Heart right ventricle (tissue), 16 donors: ENCODE data around the gene DIP2A. TPM values are rescaled to one million over a fixed set of nuclear protein-coding genes. Genes with fewer than 3 reads are reported as not detected.

Source experiments
- ATAC-seq, 8 donors: fragments of 200-7000 bp; cut with Tn5 transposase; one replicate each; pipeline ENCODE4 v1.9.1; 2020; ENCODE audit warnings: mild to moderate bottlenecking in 8 of 8, moderate library complexity in 8 of 8, moderate number of reproducible peaks in 1 of 8
- DNase-seq, 2 donors: peaks; one replicate each; pipeline ENCODE4 v3.0.0-alpha.2; 2020
- H3K27ac ChIP-seq, 10 donors: fragments of 200-600 bp; sonication (generic) in 2 of 10; one replicate each; pipeline versions ENCODE4 v1.5.0 to v1.8.0; 2020 to 2022; ENCODE audit warnings: mild to moderate bottlenecking in 3 of 10
- H3K27me3 ChIP-seq, 7 donors: fragments of 200-600 bp; one replicate each; pipeline ENCODE4 v1.8.0; 2021 to 2022; ENCODE audit warnings: mild to moderate bottlenecking in 2 of 7
- H3K36me3 ChIP-seq, 9 donors: fragments of 200-600 bp; sonication (generic) in 1 of 9; one replicate each; pipeline versions ENCODE4 v1.5.0 to v1.8.0; 2020 to 2022; ENCODE audit warnings: mild to moderate bottlenecking in 2 of 9
- H3K4me1 ChIP-seq, 9 donors: fragments of 200-600 bp; sonication (generic) in 1 of 9; one replicate each; pipeline versions ENCODE4 v1.5.0 to v1.8.0; 2020 to 2022; ENCODE audit warnings: mild to moderate bottlenecking in 4 of 9
- H3K4me3 ChIP-seq, 10 donors: fragments of 200-600 bp; sonication (generic) in 2 of 10; one replicate each; pipeline versions ENCODE4 v1.5.0 to v1.8.0; 2020 to 2022; ENCODE audit warnings: mild to moderate bottlenecking in 7 of 10, moderate library complexity in 2 of 10
- H3K9me3 ChIP-seq, 11 donors: fragments of 200-600 bp in 10 of 11; sonication (generic) in 2 of 11; one replicate each; pipeline versions ENCODE4 v1.5.0 to v1.8.0; 2013 to 2022; ENCODE audit warnings: mild to moderate bottlenecking in 2 of 11, control low read depth in 1 of 11, moderate library complexity in 1 of 11
- CTCF ChIP-seq, 9 donors: fragments of 200-600 bp; sonication (generic) in 2 of 9; IDR thresholded peaks; one replicate each; pipeline versions ENCODE4 v1.5.0 to v1.8.0; 2021 to 2022; ENCODE audit warnings: antibody characterized with exemption in 9 of 9, mild to moderate bottlenecking in 5 of 9, moderate library complexity in 1 of 9
- WGBS, 2 donors: extraction: QIAGEN DNeasy Blood & Tissue Kit; methylation state at CpG; one replicate each; pipeline ENCODE4 v1.1.7; 2013; ENCODE audit warnings: inconsistent platforms in 1 of 2; 5-methylcytosine and 5-hydroxymethylcytosine counted together
- intact Hi-C, 10 donors: fragments of 100-400 bp; cut with DNase I; formaldehyde crosslinking; loops; one replicate each; pipeline versions ENCODE4 v1.11.1 to v1.14.2; 2022
- polyA plus RNA-seq, 2 donors: library from polyadenylated mRNA; stranded (reverse); fragments of 200-250 nt; gene quantifications; one replicate each; pipeline ENCODE4 v1.2.3, GENCODE V29; 2013
- total RNA-seq, 10 donors: library from RNA; stranded (reverse); fragmentation: NEBNext Ultra II Directional in 3 of 10; extraction: Animal tissue kit (Norgen Biotek cat#: 25700) in 3 of 10; gene quantifications; one replicate each; pipeline versions ENCODE4 v1.2.1 to v1.2.4, GENCODE V29; 2021 to 2023
- donor health status: Arrhythmogenic right ventricular cardiomyopathy.
- donor health status: ischemic (EF 13 %, LVEDD 7.1; RV severe dilation, severe dysfunction).
- donor health status: healthy with polysubstance abuse.
- donor health status: DM: no; HTN: yes; CAD: no.
- donor health status: DM: no; HTN: no; CAD: no.
- donor health status: ischemic (EF 25% LVEDD 6.9; RV normal size, moderate dysfunction).
- donor health status: ischemic (EF 25% LVEDD 5.7; RV mildly dilated, moderate dysfunction).
- donor health status: healthy.
- donor health status: DM: yes; HTN: yes; CAD: no.
- donor health status: Ischemic cardiomyopathy.
- donor health status: ischemic (EF 35%, LVEDD 5.7; RV mildly dilated, moderate dysfunction).
- donor health status: nonischemic (EF 11% LVEDD 7.7; RV severe dilation, severe dysfunction).
- donor health status: DM: yes; HTN: yes; CAD: no.
- donor health status: PGD.
- donor health status: ischemic (EF 29% LVEDD 5.4; RV normal size, mild dysfunction).
- donor health status: nonischemic (EF 23%, LVEDD 6.1; RV moderate dilation, normal function).

DIP2A gene
- total and polyA plus RNA-seq, 12 donors, result 9.4 to 45.2 (median 22.9) TPM

GRCh38 chr21:46471514-46471913 is 12.8 kb downstream of the DIP2A start:
- ATAC-seq (peak in 1 of 8 donors; percentile 34), DNase-seq (no peak)
- peaks cover 0 to 20% (median 0%) of the 10 kb centered on the region in 9 donors for H3K36me3 ChIP-seq
- intact Hi-C loops, result no loop called here
- peaks cover 0 to 39% (median 16%) of the 10 kb centered on the region in 9 donors for H3K4me1 ChIP-seq
- H3K27ac ChIP-seq, result peak overlapping the region in 3 of 10 donors; percentile 17 to 74 (median 23)
- 69 to 77% methylated on average over 1 of the region's 1 CpG for WGBS, 2 donors
- no peak for TF ChIP-seq CTCF (IDR thresholded peaks at IDR 0.05)
- H3K9me3 ChIP-seq, result no peaks in the 10 kb centered on the region
- H3K4me3 ChIP-seq, result no peak overlapping the region
- H3K27me3 ChIP-seq, result no peaks in the 10 kb centered on the region

GRCh38 chr21:46472246-46472645 is 13.6 kb downstream of the DIP2A start:
- H3K36me3 ChIP-seq, result peaks cover 0 to 19% (median 0%) of the 10 kb centered on the region in 9 donors
- intact Hi-C loops, result no loop called here
- 70% methylated on average over 6 of the region's 6 CpGs for WGBS, 2 donors
- peaks cover 0 to 39% (median 16%) of the 10 kb centered on the region in 9 donors for H3K4me1 ChIP-seq
- ATAC-seq (peak in 6 of 8 donors; percentile 60 to 78 (median 70)), DNase-seq (no peak)
- H3K27me3 ChIP-seq, result no peaks in the 10 kb centered on the region
- H3K4me3 ChIP-seq, result no peak overlapping the region
- TF ChIP-seq CTCF (IDR thresholded peaks at IDR 0.05), result no peak
- peak overlapping the region in 3 of 10 donors; percentile 17 to 74 (median 23) for H3K27ac ChIP-seq
- no peaks in the 10 kb centered on the region for H3K9me3 ChIP-seq

DNA sequence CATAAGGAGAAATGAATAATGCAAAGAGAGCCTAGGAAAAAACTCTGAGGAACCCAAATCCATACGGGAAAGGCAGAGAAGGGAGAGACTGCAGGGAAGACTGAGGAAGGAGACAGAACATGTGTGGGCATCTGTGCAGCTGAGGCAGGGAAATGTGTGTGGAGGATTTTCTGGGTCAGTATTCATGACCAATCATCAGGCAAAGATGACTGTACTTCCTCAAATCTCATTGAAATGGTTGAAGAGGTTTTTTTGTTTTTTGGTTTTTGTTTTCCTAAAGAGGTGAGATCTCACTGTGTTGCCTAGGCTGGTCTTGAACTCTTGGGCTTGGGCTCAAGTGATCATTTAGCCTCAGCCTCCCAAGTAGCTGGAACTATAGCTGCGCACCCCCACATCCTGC is 15.7 kb downstream of the DIP2A start:
- H3K4me1 ChIP-seq, result peaks cover 0 to 39% (median 16%) of the 10 kb centered on the region in 9 donors
- ATAC-seq (no peak), DNase-seq (no peak)
- no peak overlapping the region for H3K4me3 ChIP-seq
- no peak for TF ChIP-seq CTCF (IDR thresholded peaks at IDR 0.05)
- no peaks in the 10 kb centered on the region for H3K9me3 ChIP-seq
- peaks cover 0 to 21% (median 6%) of the 10 kb centered on the region in 9 donors for H3K36me3 ChIP-seq
- H3K27ac ChIP-seq, result no peak overlapping the region
- H3K27me3 ChIP-seq, result no peaks in the 10 kb centered on the region
- intact Hi-C loops, result no loop called here
- 91 to 96% methylated on average over 2 of the region's 2 CpGs for WGBS, 2 donors

DNA sequence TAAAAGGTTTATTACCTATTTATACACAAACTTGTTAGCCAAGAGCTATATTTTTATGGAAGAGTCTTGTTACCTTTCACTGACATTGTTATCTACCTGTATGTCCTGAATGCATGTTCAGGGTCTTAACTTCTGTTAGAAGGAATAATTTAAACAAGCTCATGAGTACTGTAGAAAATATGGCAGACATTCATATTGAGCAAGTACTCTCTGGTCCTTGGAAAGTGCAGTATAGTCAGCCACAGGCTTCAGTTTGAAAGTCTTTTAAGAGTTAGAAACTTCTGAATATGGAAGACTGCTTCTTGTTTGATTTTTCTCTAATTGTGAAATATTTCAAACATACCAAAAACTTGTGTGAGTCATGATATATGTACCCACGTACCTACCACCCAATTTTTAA is 16.6 kb downstream of the DIP2A start:
- Histone ChIP-seq H3K4me1 (peaks cover 0 to 39% (median 16%) of the 10 kb centered on the region in 9 donors), H3K4me3 (no peak overlapping the region), H3K27ac (no peak overlapping the region), H3K27me3 (no peaks in the 10 kb centered on the region), H3K36me3 (peaks cover 0 to 21% (median 6%) of the 10 kb centered on the region in 9 donors), H3K9me3 (no peaks in the 10 kb centered on the region)
- DNase-seq, result no peak
- whole genome bisulfite sequencing, 2 donors, result 93 to 98% methylated on average over 1 of the region's 1 CpG
- no peak for TF ChIP-seq CTCF (IDR thresholded peaks at IDR 0.05)
- intact Hi-C loops, result no loop called here
- no peak for ATAC-seq
